Measurements from ENCODE around the gene FICD. TPM values are rescaled to one million over a fixed set of nuclear protein-coding genes. Genes with fewer than 3 reads are reported as not detected.

Gene FICD
- total and polyA plus RNA-seq, 11 donors, result 1.4 to 6.6 (median 3.5) TPM

DNA sequence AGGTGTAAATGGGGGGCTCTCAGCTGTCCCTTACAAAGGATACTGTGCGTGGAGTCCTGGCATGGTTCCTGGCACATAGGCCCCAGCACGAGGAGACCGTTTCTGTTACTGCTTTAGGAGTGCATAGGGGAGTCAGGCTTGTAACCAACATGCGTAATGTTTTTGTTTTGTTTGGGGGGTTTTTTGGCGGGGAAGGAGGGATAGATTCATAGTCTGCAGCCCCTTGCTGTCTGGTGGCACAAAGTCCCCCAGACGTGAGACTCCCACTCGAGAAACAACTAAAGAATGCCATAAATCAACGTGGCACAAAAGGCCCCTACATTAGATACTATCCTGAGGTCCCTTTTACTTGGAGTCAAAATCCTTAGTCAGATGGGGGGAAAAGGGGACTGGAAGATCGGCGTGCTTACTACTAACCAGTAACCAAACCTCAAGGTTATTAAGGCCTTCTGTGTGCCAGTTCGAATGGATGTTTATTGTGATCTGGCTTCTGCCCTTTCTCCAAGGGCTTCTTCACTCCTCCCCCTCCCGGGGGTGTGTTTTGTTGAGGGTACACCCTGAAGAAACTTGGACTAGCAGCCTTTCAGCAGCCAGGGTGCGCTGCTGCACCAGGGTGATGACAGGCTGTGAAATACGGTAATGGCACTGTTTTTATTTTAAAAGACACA, 48.2 kb downstream of the FICD start:
- WGBS, 4 donors, result 0 to 1% (median 1%) methylated on average over 14 of the region's 14 CpGs
- intact Hi-C loops (cut with DNase I), result loop anchor here (1.0 to 10.0 kb wide), 15 partner anchors 54 to 534 kb away; partner anchors contain the start of genes ALKBH2 (in 6 of the 10), UNG (in 5 of the 10), SSH1 (in 3 of the 10) and CORO1C (in 2 of the 10)
- H3K27ac ChIP-seq, result peak overlapping the region; percentile 81 to 98 (median 95)
- H3K4me1 ChIP-seq, result peaks cover 4 to 81% (median 55%) of the 10 kb centered on the region in 12 donors
- no peaks in the 10 kb centered on the region for H3K9me3 ChIP-seq
- peak; percentile 84 to 91 (median 86) for DNase-seq
- H3K4me3 ChIP-seq, result peak overlapping the region; percentile 67 to 100 (median 89)
- ATAC-seq, result peak; percentile 44 to 65 (median 56)
- no peak for TF ChIP-seq POLR2A (IDR thresholded peaks at IDR 0.05)
- TF ChIP-seq, protein P1, sequence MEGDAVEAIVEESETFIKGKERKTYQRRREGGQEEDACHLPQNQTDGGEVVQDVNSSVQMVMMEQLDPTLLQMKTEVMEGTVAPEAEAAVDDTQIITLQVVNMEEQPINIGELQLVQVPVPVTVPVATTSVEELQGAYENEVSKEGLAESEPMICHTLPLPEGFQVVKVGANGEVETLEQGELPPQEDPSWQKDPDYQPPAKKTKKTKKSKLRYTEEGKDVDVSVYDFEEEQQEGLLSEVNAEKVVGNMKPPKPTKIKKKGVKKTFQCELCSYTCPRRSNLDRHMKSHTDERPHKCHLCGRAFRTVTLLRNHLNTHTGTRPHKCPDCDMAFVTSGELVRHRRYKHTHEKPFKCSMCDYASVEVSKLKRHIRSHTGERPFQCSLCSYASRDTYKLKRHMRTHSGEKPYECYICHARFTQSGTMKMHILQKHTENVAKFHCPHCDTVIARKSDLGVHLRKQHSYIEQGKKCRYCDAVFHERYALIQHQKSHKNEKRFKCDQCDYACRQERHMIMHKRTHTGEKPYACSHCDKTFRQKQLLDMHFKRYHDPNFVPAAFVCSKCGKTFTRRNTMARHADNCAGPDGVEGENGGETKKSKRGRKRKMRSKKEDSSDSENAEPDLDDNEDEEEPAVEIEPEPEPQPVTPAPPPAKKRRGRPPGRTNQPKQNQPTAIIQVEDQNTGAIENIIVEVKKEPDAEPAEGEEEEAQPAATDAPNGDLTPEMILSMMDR (IDR thresholded peaks at IDR 0.05), result peak; percentile 71 to 95 (median 88)
- H3K27me3 ChIP-seq, result no peaks in the 10 kb centered on the region
- H3K36me3 ChIP-seq, result peaks cover 0 to 49% (median 46%) of the 10 kb centered on the region in 9 donors

DNA sequence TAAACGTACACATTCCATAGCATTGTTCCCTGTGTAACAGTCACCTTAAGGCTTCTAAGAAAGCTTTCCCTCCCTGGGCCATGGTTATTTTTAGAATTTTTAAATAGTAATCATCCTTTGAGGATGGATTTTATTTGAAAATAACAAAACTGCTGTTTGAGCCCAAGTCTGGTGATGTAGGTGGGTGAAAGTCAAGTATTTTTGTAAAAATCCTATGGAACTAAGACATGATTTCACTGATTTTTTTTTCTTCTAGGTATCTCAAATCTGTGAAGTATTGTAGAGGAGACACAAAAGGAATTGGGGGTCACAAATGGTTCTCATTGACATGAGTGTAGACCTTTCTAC, 48.7 kb downstream of the FICD start:
- intact Hi-C loops (cut with DNase I), result loop anchor here (1.0 to 10.0 kb wide), 16 partner anchors 54 to 534 kb away; partner anchors contain the start of genes ALKBH2 (in 7 of the 10), UNG (in 5 of the 10), SSH1 (in 3 of the 10) and CORO1C (in 2 of the 10)
- peak overlapping the region in 10 of 12 donors; percentile 1 to 100 (median 92) for H3K4me3 ChIP-seq
- TF ChIP-seq, protein P1 (IDR thresholded peaks at IDR 0.05), result peak in 1 of 12 donors; percentile 12
- TF ChIP-seq POLR2A (IDR thresholded peaks at IDR 0.05), result no peak
- no peak for ATAC-seq
- peaks cover 3 to 79% (median 51%) of the 10 kb centered on the region in 12 donors for H3K4me1 ChIP-seq
- 0 to 5% (median 2%) methylated on average over 1 of the region's 1 CpG for WGBS, 4 donors
- DNase-seq, result no peak
- H3K27ac ChIP-seq, result peak overlapping the region in 11 of 12 donors; percentile 15 to 98 (median 95)
- H3K36me3 ChIP-seq, result peaks cover 0 to 51% (median 49%) of the 10 kb centered on the region in 9 donors
- H3K9me3 ChIP-seq, result no peaks in the 10 kb centered on the region
- H3K27me3 ChIP-seq, result no peaks in the 10 kb centered on the region

DNA sequence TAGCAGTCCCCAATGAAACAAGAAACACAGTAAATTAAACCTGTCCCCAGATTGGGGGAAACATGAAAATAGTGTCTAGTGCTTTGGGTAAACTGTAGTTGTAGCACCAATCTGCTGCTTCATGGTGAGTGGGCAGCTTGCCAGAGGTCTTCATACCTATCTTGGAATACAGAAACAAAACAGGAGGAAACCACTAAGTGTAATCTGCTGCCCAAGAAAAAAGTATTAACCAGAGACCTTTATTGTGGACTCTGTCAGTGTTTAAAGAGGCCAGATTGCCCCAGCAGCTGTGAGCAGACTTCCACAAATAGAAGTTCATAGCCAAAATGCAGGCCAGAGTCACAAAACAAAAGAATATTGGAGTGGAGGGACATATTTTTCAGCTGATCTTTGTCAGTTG, 49.6 kb downstream of the FICD start:
- TF ChIP-seq, protein P1 (IDR thresholded peaks at IDR 0.05), result no peak
- no peak for DNase-seq
- Histone ChIP-seq H3K36me3 (peaks cover 0 to 61% (median 59%) of the 10 kb centered on the region in 9 donors), H3K4me1 (peaks cover 0 to 70% (median 42%) of the 10 kb centered on the region in 12 donors), H3K27me3 (no peaks in the 10 kb centered on the region), H3K9me3 (no peaks in the 10 kb centered on the region), H3K27ac (peak overlapping the region in 9 of 12 donors; percentile 3 to 96 (median 70)), H3K4me3 (no peak overlapping the region)
- no peak for ATAC-seq
- intact Hi-C loops (cut with DNase I), result loop anchor here (1.0 to 10.0 kb wide), 14 partner anchors 53 to 533 kb away; partner anchors contain the start of genes ALKBH2 (in 8 of the 10), UNG (in 5 of the 10), CORO1C (in 2 of the 10) and SSH1 (in 2 of the 10)

DNA sequence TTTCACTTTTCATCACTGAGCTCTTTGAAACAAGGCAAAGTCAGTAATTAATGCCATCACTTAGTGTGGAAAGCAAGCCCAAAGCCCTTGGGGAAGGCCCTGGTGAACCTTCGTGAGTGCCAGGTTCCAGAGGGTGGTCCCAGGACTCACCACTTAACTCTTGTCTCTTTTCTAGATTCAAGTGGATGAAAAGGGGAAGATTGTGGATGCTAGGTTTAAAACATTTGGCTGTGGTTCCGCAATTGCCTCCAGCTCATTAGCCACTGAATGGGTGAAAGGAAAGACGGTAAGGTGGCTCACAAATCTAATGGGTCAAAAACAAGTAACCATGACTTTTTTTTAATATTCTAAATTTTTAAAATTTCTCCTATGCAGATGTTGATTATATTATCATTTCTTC, 50.1 kb downstream of the FICD start:
- 77 to 87% (median 81%) methylated on average over 3 of the region's 3 CpGs for WGBS, 4 donors
- no peaks in the 10 kb centered on the region for H3K27me3 ChIP-seq
- TF ChIP-seq POLR2A (IDR thresholded peaks at IDR 0.05), result no peak
- TF ChIP-seq, protein P1 (IDR thresholded peaks at IDR 0.05), result no peak
- DNase-seq (no peak), ATAC-seq (no peak)
- H3K4me1 ChIP-seq, result peaks cover 0 to 65% (median 38%) of the 10 kb centered on the region in 12 donors
- H3K36me3 ChIP-seq, result peaks cover 0 to 65% (median 63%) of the 10 kb centered on the region in 9 donors
- intact Hi-C loops (cut with DNase I), result loop anchor here in 8 of 10 donors (1.0 to 10.0 kb wide), 10 partner anchors 53 to 530 kb away; partner anchors contain the start of genes ALKBH2 (in 7 of the 8) and UNG (in 4 of the 8)
- H3K4me3 ChIP-seq, result no peak overlapping the region
- H3K27ac ChIP-seq, result peak overlapping the region in 9 of 12 donors; percentile 3 to 96 (median 70)
- no peaks in the 10 kb centered on the region for H3K9me3 ChIP-seq
